Osteocyte (in vitro differentiated cells): ENCODE results near the gene ACIN1. TPM values are rescaled to one million over a fixed set of nuclear protein-coding genes. Genes with fewer than 3 reads are reported as not detected.

ENCODE experiments used
- DNase-seq: peaks from one replicate; pipeline ENCODE4 v3.0.0; 2021; ENCODE audit warnings: mixed read lengths; ENCODE audit not compliant: unreplicated experiment; ENCODE audit errors: extremely low spot score
- H3K27ac Mint-ChIP-seq: one replicate; pipeline ENCODE4 v1.8.0; 2021; ENCODE audit warnings: mild to moderate bottlenecking, mixed read lengths; ENCODE audit not compliant: unreplicated experiment
- H3K27me3 Mint-ChIP-seq: one replicate; pipeline ENCODE4 v1.8.0; 2021; ENCODE audit warnings: mixed read lengths; ENCODE audit not compliant: unreplicated experiment
- H3K36me3 Mint-ChIP-seq: one replicate; pipeline ENCODE4 v1.8.0; 2021; ENCODE audit warnings: mixed read lengths; ENCODE audit not compliant: unreplicated experiment
- H3K4me1 Mint-ChIP-seq: one replicate; pipeline ENCODE4 v1.8.0; 2021; ENCODE audit warnings: mixed read lengths; ENCODE audit not compliant: unreplicated experiment
- H3K4me3 Mint-ChIP-seq: one replicate; pipeline ENCODE4 v1.8.0; 2021; ENCODE audit warnings: mild to moderate bottlenecking, moderate library complexity, mixed read lengths; ENCODE audit not compliant: unreplicated experiment
- H3K9me3 Mint-ChIP-seq: one replicate; pipeline ENCODE4 v1.8.0; 2021; ENCODE audit warnings: mixed read lengths; ENCODE audit not compliant: unreplicated experiment
- CTCF ChIP-seq: fragments of 200-600 bp; sonication (generic); IDR thresholded peaks from 2 replicates; pipeline ENCODE4 v1.5.0; 2021; ENCODE audit warnings: antibody characterized with exemption, mild to moderate bottlenecking, moderate library complexity
- total RNA-seq: library from RNA; stranded (reverse); gene quantifications from 2 replicates; pipeline ENCODE4 v1.2.1, GENCODE V29; 2021

ACIN1 gene
- total RNA-seq, 1 donor from 2014 or later: 241 TPM

GRCh38 chr14:23124337-23124954 lies 29.5 kb upstream of the ACIN1 start:
- no peaks in the 10 kb centered on the region for H3K9me3 Mint-ChIP-seq
- H3K4me1 Mint-ChIP-seq: peaks cover 7% of the 10 kb centered on the region
- no peaks in the 10 kb centered on the region for H3K36me3 Mint-ChIP-seq
- DNase-seq: no peak
- no peak overlapping the region for H3K27ac Mint-ChIP-seq
- TF ChIP-seq CTCF: no peak
- H3K4me3 Mint-ChIP-seq: no peak overlapping the region
- H3K27me3 Mint-ChIP-seq: peaks cover 27% of the 10 kb centered on the region

- H3K4me3 Mint-ChIP-seq: no peak overlapping the region
- no peaks in the 10 kb centered on the region for H3K9me3 Mint-ChIP-seq
- no peak for TF ChIP-seq CTCF
- H3K36me3 Mint-ChIP-seq: no peaks in the 10 kb centered on the region
- H3K27me3 Mint-ChIP-seq: peaks cover 17% of the 10 kb centered on the region
- no peak for DNase-seq
- H3K4me1 Mint-ChIP-seq: peaks cover 9% of the 10 kb centered on the region
- no peak overlapping the region for H3K27ac Mint-ChIP-seq
These were observed 28.5 kb upstream of the ACIN1 start for GRCh38 chr14:23123419-23123818.

- Mint-ChIP-seq H3K4me1 (peaks cover 9% of the 10 kb centered on the region), H3K27me3 (peaks cover 17% of the 10 kb centered on the region), H3K27ac (no peak overlapping the region), H3K4me3 (no peak overlapping the region), H3K36me3 (no peaks in the 10 kb centered on the region), H3K9me3 (no peaks in the 10 kb centered on the region)
- DNase-seq: no peak
- TF ChIP-seq CTCF: no peak
These were observed 27.1 kb upstream of the ACIN1 start for GRCh38 chr14:23122086-23122485.

GRCh38 chr14:23121361-23121771 lies 26.4 kb upstream of the ACIN1 start:
- peaks cover 17% of the 10 kb centered on the region for H3K27me3 Mint-ChIP-seq
- no peaks in the 10 kb centered on the region for H3K9me3 Mint-ChIP-seq
- H3K36me3 Mint-ChIP-seq: no peaks in the 10 kb centered on the region
- H3K4me1 Mint-ChIP-seq: peaks cover 9% of the 10 kb centered on the region
- no peak for TF ChIP-seq CTCF
- no peak for DNase-seq
- H3K4me3 Mint-ChIP-seq: no peak overlapping the region
- no peak overlapping the region for H3K27ac Mint-ChIP-seq

- H3K27me3 Mint-ChIP-seq: peaks cover 13% of the 10 kb centered on the region
- DNase-seq: peak; percentile 94
- no peaks in the 10 kb centered on the region for H3K9me3 Mint-ChIP-seq
- no peaks in the 10 kb centered on the region for H3K36me3 Mint-ChIP-seq
- H3K4me3 Mint-ChIP-seq: no peak overlapping the region
- H3K4me1 Mint-ChIP-seq: peaks cover 9% of the 10 kb centered on the region
- TF ChIP-seq CTCF: peak; percentile 100
- H3K27ac Mint-ChIP-seq: no peak overlapping the region
These were observed 25.8 kb upstream of the ACIN1 start for GRCh38 chr14:23120541-23121251.
